Osteoblast (primary cell): ENCODE results near the gene CDY2B. TPM values are rescaled to one million over a fixed set of nuclear protein-coding genes. Genes with fewer than 3 reads are reported as not detected.
"Not testable (repeated sequence)": the region's sequence is repeated elsewhere in the genome, so short reads cannot be mapped to it uniquely, and the experiment has no call there.

Experiments used
- DNase-seq: peaks from one replicate; pipeline ENCODE4 v3.0.0; 2011; ENCODE audit warnings: low spot score, mixed read lengths; ENCODE audit not compliant: insufficient read length; ENCODE audit errors: missing footprints
- H2AFZ ChIP-seq: 2 replicates; pipeline ENCODE4 v1.6.0; 2011; ENCODE audit warnings: mild to moderate bottlenecking, low read length
- H3K27ac ChIP-seq: 2 replicates; pipeline ENCODE4 v1.5.1; 2011; ENCODE audit warnings: mild to moderate bottlenecking, low read depth, low read length, moderate library complexity
- H3K27me3 ChIP-seq: 2 replicates; pipeline ENCODE4 v1.6.0; 2012; ENCODE audit warnings: mild to moderate bottlenecking, control low read depth, inconsistent platforms, low read length, moderate library complexity; ENCODE audit not compliant: insufficient read depth
- H3K36me3 ChIP-seq: 2 replicates; pipeline ENCODE4 v1.5.1; 2011; ENCODE audit warnings: mild to moderate bottlenecking, low read length, control low read depth, moderate library complexity; ENCODE audit not compliant: insufficient read depth
- H3K4me1 ChIP-seq: 2 replicates; pipeline ENCODE4 v1.5.1; 2011; ENCODE audit warnings: mild to moderate bottlenecking, low read length, control low read depth, moderate library complexity; ENCODE audit not compliant: insufficient read depth
- H3K4me2 ChIP-seq: 2 replicates; pipeline ENCODE4 v1.6.0; 2011; ENCODE audit warnings: mild to moderate bottlenecking, low read length; ENCODE audit not compliant: insufficient read depth
- H3K4me3 ChIP-seq: fragments of 200-600 bp; sonication (generic); 3 replicates; pipeline ENCODE4 v1.5.1; 2012; ENCODE audit warnings: mild to moderate bottlenecking, low read length, inconsistent platforms; ENCODE audit not compliant: insufficient read depth
- H3K79me2 ChIP-seq: 2 replicates; pipeline ENCODE4 v1.6.0; 2012; ENCODE audit warnings: mild to moderate bottlenecking, low read length, control low read depth, inconsistent platforms; ENCODE audit not compliant: insufficient read depth
- H3K9me3 ChIP-seq: 2 replicates; pipeline ENCODE4 v1.5.1; 2011; ENCODE audit warnings: low read depth, low read length, control low read depth
- H4K20me1 ChIP-seq: 2 replicates; pipeline ENCODE4 v1.6.0; 2012; ENCODE audit warnings: mild to moderate bottlenecking, low read length, control low read depth; ENCODE audit not compliant: insufficient read depth
- total RNA-seq: library from RNA; depleted of rRNA; stranded (reverse); fragments of >200 nt; gene quantifications from 2 replicates; pipeline ENCODE4 v1.2.3, GENCODE V29; 2012

Gene CDY2B
- not detected in 2 replicates for total RNA-seq

GRCh38 chrY:17880120-17880519, at the start of gene CDY2B:
TSS of gene CDY2B (minus strand) at chrY:17880220. CDS start at chrY:17879892, 328 bp downstream.
- not testable (repeated sequence) for H3K36me3 ChIP-seq, H3K4me1 ChIP-seq, H3K27ac ChIP-seq, H3K4me2 ChIP-seq, H3K4me3 ChIP-seq, H2AFZ ChIP-seq, H3K9me3 ChIP-seq, H3K79me2 ChIP-seq, H3K27me3 ChIP-seq, H4K20me1 ChIP-seq, DNase-seq

- H3K4me1 ChIP-seq, H3K27ac ChIP-seq, H3K4me2 ChIP-seq, H3K4me3 ChIP-seq, DNase-seq, H3K79me2 ChIP-seq, H3K9me3 ChIP-seq, H3K27me3 ChIP-seq, H2AFZ ChIP-seq, H3K36me3 ChIP-seq, H4K20me1 ChIP-seq: not testable (repeated sequence)
Measured at GRCh38 chrY:17908009-17908408, 28.0 kb upstream of the CDY2B start.

- not testable (repeated sequence) for H2AFZ ChIP-seq, H3K27ac ChIP-seq, H3K4me1 ChIP-seq, H3K4me2 ChIP-seq, H3K79me2 ChIP-seq, H3K36me3 ChIP-seq, H3K9me3 ChIP-seq, H3K27me3 ChIP-seq, H4K20me1 ChIP-seq, DNase-seq, H3K4me3 ChIP-seq
Measured at GRCh38 chrY:17907351-17907750, 27.3 kb upstream of the CDY2B start.

- not testable (repeated sequence) for H2AFZ ChIP-seq, H4K20me1 ChIP-seq, H3K27me3 ChIP-seq, H3K4me1 ChIP-seq, H3K36me3 ChIP-seq, H3K4me2 ChIP-seq, H3K9me3 ChIP-seq, DNase-seq, H3K27ac ChIP-seq, H3K79me2 ChIP-seq, H3K4me3 ChIP-seq
Measured at GRCh38 chrY:17881697-17882096, 1.7 kb upstream of the CDY2B start.

- H3K36me3 ChIP-seq, H2AFZ ChIP-seq, H3K4me1 ChIP-seq, H3K4me2 ChIP-seq, H3K79me2 ChIP-seq, H3K27me3 ChIP-seq, H3K27ac ChIP-seq, H3K4me3 ChIP-seq, DNase-seq, H3K9me3 ChIP-seq, H4K20me1 ChIP-seq: not testable (repeated sequence)
Measured at GRCh38 chrY:17876767-17877166, 3.3 kb downstream of the CDY2B start.

GRCh38 chrY:17875401-17875800, 4.6 kb downstream of the CDY2B start:
- DNase-seq, H3K27ac ChIP-seq, H3K4me1 ChIP-seq, H3K4me2 ChIP-seq, H3K9me3 ChIP-seq, H4K20me1 ChIP-seq, H3K4me3 ChIP-seq, H3K27me3 ChIP-seq, H3K79me2 ChIP-seq, H3K36me3 ChIP-seq, H2AFZ ChIP-seq: not testable (repeated sequence)

GRCh38 chrY:17871194-17871903, 8.7 kb downstream of the CDY2B start:
- not testable (repeated sequence) for H3K4me2 ChIP-seq, H2AFZ ChIP-seq, DNase-seq

GRCh38 chrY:17870737-17871136, 9.3 kb downstream of the CDY2B start:
- H3K4me3 ChIP-seq, DNase-seq, H3K27me3 ChIP-seq, H3K4me2 ChIP-seq, H3K79me2 ChIP-seq, H3K4me1 ChIP-seq, H3K36me3 ChIP-seq, H2AFZ ChIP-seq, H4K20me1 ChIP-seq, H3K27ac ChIP-seq, H3K9me3 ChIP-seq: not testable (repeated sequence)

More at GRCh38 chrY:17871194-17871903, 8.7 kb downstream of the CDY2B start:
- H4K20me1 ChIP-seq, H3K4me3 ChIP-seq, H3K79me2 ChIP-seq, H3K4me1 ChIP-seq, H3K27me3 ChIP-seq, H3K27ac ChIP-seq, H3K36me3 ChIP-seq, H3K9me3 ChIP-seq: not testable (repeated sequence)

- H3K9me3 ChIP-seq, H3K4me1 ChIP-seq, H3K4me3 ChIP-seq, H3K4me2 ChIP-seq, H2AFZ ChIP-seq, H3K36me3 ChIP-seq, H3K27me3 ChIP-seq, H4K20me1 ChIP-seq, H3K79me2 ChIP-seq, DNase-seq, H3K27ac ChIP-seq: not testable (repeated sequence)
Measured at GRCh38 chrY:17867850-17868249, 12.2 kb downstream of the CDY2B start.
